ENCODE measurements around the gene KCNN2.

- TF ChIP-seq EZH2 (IDR thresholded peaks at IDR 0.05; ENCODE audit: borderline replicate concordance, insufficient read depth, low read length, poor library complexity, severe bottlenecking) (no peak), CTCF (IDR thresholded peaks at IDR 0.05; ENCODE audit: poor library complexity, severe bottlenecking) (no peak)
- TF ChIP-seq, protein P1, sequence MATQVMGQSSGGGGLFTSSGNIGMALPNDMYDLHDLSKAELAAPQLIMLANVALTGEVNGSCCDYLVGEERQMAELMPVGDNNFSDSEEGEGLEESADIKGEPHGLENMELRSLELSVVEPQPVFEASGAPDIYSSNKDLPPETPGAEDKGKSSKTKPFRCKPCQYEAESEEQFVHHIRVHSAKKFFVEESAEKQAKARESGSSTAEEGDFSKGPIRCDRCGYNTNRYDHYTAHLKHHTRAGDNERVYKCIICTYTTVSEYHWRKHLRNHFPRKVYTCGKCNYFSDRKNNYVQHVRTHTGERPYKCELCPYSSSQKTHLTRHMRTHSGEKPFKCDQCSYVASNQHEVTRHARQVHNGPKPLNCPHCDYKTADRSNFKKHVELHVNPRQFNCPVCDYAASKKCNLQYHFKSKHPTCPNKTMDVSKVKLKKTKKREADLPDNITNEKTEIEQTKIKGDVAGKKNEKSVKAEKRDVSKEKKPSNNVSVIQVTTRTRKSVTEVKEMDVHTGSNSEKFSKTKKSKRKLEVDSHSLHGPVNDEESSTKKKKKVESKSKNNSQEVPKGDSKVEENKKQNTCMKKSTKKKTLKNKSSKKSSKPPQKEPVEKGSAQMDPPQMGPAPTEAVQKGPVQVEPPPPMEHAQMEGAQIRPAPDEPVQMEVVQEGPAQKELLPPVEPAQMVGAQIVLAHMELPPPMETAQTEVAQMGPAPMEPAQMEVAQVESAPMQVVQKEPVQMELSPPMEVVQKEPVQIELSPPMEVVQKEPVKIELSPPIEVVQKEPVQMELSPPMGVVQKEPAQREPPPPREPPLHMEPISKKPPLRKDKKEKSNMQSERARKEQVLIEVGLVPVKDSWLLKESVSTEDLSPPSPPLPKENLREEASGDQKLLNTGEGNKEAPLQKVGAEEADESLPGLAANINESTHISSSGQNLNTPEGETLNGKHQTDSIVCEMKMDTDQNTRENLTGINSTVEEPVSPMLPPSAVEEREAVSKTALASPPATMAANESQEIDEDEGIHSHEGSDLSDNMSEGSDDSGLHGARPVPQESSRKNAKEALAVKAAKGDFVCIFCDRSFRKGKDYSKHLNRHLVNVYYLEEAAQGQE (IDR thresholded peaks at IDR 0.05; ENCODE audit: borderline replicate concordance): no peak
Observed at GRCh38 chr5:114367029-114367428, 5.2 kb downstream of the KCNN2 start.
